ENCODE data around the gene SMC5.

DNA sequence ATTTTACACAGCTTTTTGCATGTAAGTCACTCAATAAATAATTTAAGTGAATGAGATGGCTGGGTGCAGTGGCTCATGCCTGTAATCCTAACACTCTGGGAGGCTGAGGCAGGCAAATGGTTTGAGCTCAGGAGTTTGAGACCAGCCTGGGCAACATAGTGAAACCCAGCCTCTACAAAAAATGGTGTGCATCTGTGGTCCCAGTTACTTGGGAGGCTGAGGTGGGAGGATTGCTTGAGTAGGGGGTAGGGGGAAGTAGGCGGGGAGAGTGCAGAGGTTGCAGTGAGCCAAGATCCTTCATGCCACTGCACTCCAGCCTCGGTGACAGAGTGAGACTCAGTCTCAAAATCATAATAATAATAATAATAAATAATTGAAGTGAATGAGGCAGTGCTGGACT is 145.5 kb downstream of the SMC5 start:
- no peak for TF ChIP-seq YY1 (IDR thresholded peaks at IDR 0.05; ENCODE audit: insufficient read depth, insufficient read length)
- TF ChIP-seq ZNF274 (IDR thresholded peaks at IDR 0.05; ENCODE audit: low read depth, low read length), result no peak
- no peak for TF ChIP-seq SUZ12 (IDR thresholded peaks at IDR 0.05; ENCODE audit: extremely low read depth, insufficient read depth, insufficient read length)
